ENCODE data around the gene LYZL4. TPM values are rescaled to one million over a fixed set of nuclear protein-coding genes. Genes with fewer than 3 reads are reported as not detected.

Gene LYZL4
- total RNA-seq, 1 donor from 2014 or later = not detected

GRCh38 chr3:42377681-42378080 lies 32.7 kb downstream of the LYZL4 start:
- intact Hi-C loops (cut with micrococcal nuclease) = no loop called here

GRCh38 chr3:42376344-42376798 lies 34.0 kb downstream of the LYZL4 start:
- intact Hi-C loops (cut with micrococcal nuclease) = no loop called here

- intact Hi-C loops (cut with micrococcal nuclease) = no loop called here
Observed at GRCh38 chr3:42375121-42375800, 35.1 kb downstream of the LYZL4 start.

GRCh38 chr3:42371776-42372175 lies 38.6 kb downstream of the LYZL4 start:
- intact Hi-C loops (cut with micrococcal nuclease) = no loop called here

GRCh38 chr3:42369832-42370231 lies 40.6 kb downstream of the LYZL4 start:
- intact Hi-C loops (cut with micrococcal nuclease) = no loop called here

GRCh38 chr3:42369304-42369703 lies 41.1 kb downstream of the LYZL4 start:
- intact Hi-C loops (cut with micrococcal nuclease) = no loop called here

GRCh38 chr3:42368861-42369260 lies 41.5 kb downstream of the LYZL4 start:
- intact Hi-C loops (cut with micrococcal nuclease) = no loop called here

GRCh38 chr3:42367903-42368302 lies 42.5 kb downstream of the LYZL4 start:
- intact Hi-C loops (cut with micrococcal nuclease) = no loop called here

GRCh38 chr3:42366550-42366949 lies 43.9 kb downstream of the LYZL4 start:
- intact Hi-C loops (cut with micrococcal nuclease) = no loop called here

- intact Hi-C loops (cut with micrococcal nuclease) = no loop called here
Observed at GRCh38 chr3:42357335-42357734, 53.1 kb downstream of the LYZL4 start.

GRCh38 chr3:42355612-42356011 lies 54.8 kb downstream of the LYZL4 start:
- intact Hi-C loops (cut with micrococcal nuclease) = no loop called here

- intact Hi-C loops (cut with micrococcal nuclease) = no loop called here
Observed at GRCh38 chr3:42353631-42354030, 56.8 kb downstream of the LYZL4 start.

GRCh38 chr3:42351207-42351606 lies 59.2 kb downstream of the LYZL4 start:
- intact Hi-C loops (cut with micrococcal nuclease) = no loop called here

GRCh38 chr3:42349765-42350594 lies 60.4 kb downstream of the LYZL4 start:
- intact Hi-C loops (cut with micrococcal nuclease) = no loop called here

GRCh38 chr3:42347928-42348327 lies 62.5 kb downstream of the LYZL4 start:
- intact Hi-C loops (cut with micrococcal nuclease) = no loop called here

Other genes starting within 250 kb of the LYZL4 start
- gene CCK, start 144.4 kb downstream of the LYZL4 start, total RNA-seq = not detected in 2 replicates
- gene VIPR1, start 92.0 kb upstream of the LYZL4 start, total RNA-seq = 4.4 and 5.0 TPM in 2 replicates
- 49.2 and 52.4 TPM in 2 replicates for gene SEC22C, start 171.4 kb upstream of the LYZL4 start, total RNA-seq
- 61.4 and 62.2 TPM in 2 replicates for gene SS18L2, start 180.2 kb upstream of the LYZL4 start, total RNA-seq
- gene NKTR, start 190.1 kb upstream of the LYZL4 start, total RNA-seq = 96.0 and 98.9 TPM in 2 replicates
- 1.7 and 2.0 TPM in 2 replicates for gene ZBTB47, start 243.1 kb upstream of the LYZL4 start, total RNA-seq

Measured in T-helper 1 cell treated with Interleukin-12 subunit alpha and Interleukin-12 subunit beta and Interleukin-4 antibody, amounts not matched to agents 30 ng/mL and 1 ng/mL, for 36 hours (primary cell).